K562 (cell line): Measurements from ENCODE around the gene POLD1. TPM values are rescaled to one million over a fixed set of nuclear protein-coding genes. Genes with fewer than 3 reads are reported as not detected.

Experiments
- ATAC-seq: fragments of 200-7000 bp; cut with Tn5 transposase; 3 replicates; pipeline ENCODE4 v1.9.1; 2020; ENCODE audit warnings: moderate library complexity
- BruUV-seq: library from RNA; stranded (reverse); fragments of 400-500 nt; replicated peaks from 2 replicates; lab custom pipeline; 2021; lab: Mats Ljungman, UMichigan
- CTCF ChIA-PET: fragments of 300-600 bp; formaldehyde crosslinking; extraction: SDS; loops from one replicate; lab custom pipeline; 2021; ENCODE audit warnings: low intra/inter-chr PET ratio; lab: Yijun Ruan, JAX
- POLR2A ChIA-PET: fragments of 300-600, 350-650 bp; sonication (Branson Sonifier 250); formaldehyde crosslinking; extraction: SDS; loops from one replicate; lab custom pipeline; 2021; ENCODE audit warnings: antibody characterized with exemption, inconsistent platforms; lab: Yijun Ruan, JAX
- DNase-seq, 4 experiments: peaks; one replicate each; pipeline versions ENCODE4 v3.0.0 to v3.0.0-alpha.2; 2011 to 2018; ENCODE audit warnings: low spot score in 3 of 4, mixed read lengths in 3 of 4; ENCODE audit errors: extremely low read depth in 1 of 4
- FAIRE-seq: peaks from 2 replicates; lab custom pipeline; 2011; peaks lifted over from hg19 to GRCh38; lab: Jason Lieb, UNC
- H2AFZ ChIP-seq: 2 replicates; pipeline ENCODE4 v1.6.0; 2011; ENCODE audit warnings: low read depth, low read length, control low read depth, inconsistent platforms
- H3K27ac ChIP-seq: fragments of 200-600 bp; 3 replicates; pipeline ENCODE4 v1.8.0; 2011; ENCODE audit warnings: low read depth, mild to moderate bottlenecking, control low read depth, inconsistent platforms, low read length, moderate library complexity, mixed read lengths; ENCODE audit errors: extremely low read depth
- H3K27me3 ChIP-seq, 2 experiments: fragments of 300-600 bp in 1 of 2; 2 replicates in 1 of 2; 3 replicates in 1 of 2; pipeline versions ENCODE4 v1.6.0 to v1.8.0; 2011; ENCODE audit warnings: inconsistent platforms in 2 of 2, low read length in 2 of 2, mild to moderate bottlenecking in 1 of 2, mixed read lengths in 1 of 2, moderate library complexity in 1 of 2; ENCODE audit not compliant: control insufficient read depth in 2 of 2, insufficient read depth in 2 of 2
- H3K36me3 ChIP-seq: fragments of 300-600 bp; 3 replicates; pipeline ENCODE4 v1.8.0; 2011; ENCODE audit warnings: mild to moderate bottlenecking, low read length, inconsistent platforms; ENCODE audit not compliant: control insufficient read depth, insufficient read depth
- H3K4me1 ChIP-seq, 2 experiments: fragments of 200-600 bp in 1 of 2; replicated peaks in 1 of 2; 2 replicates in 1 of 2; 3 replicates in 1 of 2; pipeline versions ENCODE4 v1.5.1 to v1.8.0; 2011; ENCODE audit warnings: inconsistent platforms in 2 of 2, low read length in 2 of 2, mild to moderate bottlenecking in 1 of 2, mixed read lengths in 1 of 2, moderate library complexity in 1 of 2; ENCODE audit not compliant: control insufficient read depth in 2 of 2, insufficient read depth in 2 of 2
- H3K4me2 ChIP-seq: 2 replicates; pipeline ENCODE4 v1.6.1; 2011; ENCODE audit warnings: low read length, control low read depth, inconsistent platforms, mixed read lengths; ENCODE audit not compliant: insufficient read depth
- H3K4me3 ChIP-seq: fragments of 200-600 bp; sonication (generic), shearing (Covaris generic); 2 replicates; pipeline ENCODE4 v1.5.1; 2016; ENCODE audit warnings: control low read depth, inconsistent platforms
- H3K79me2 ChIP-seq: fragments of 200-600 bp; 3 replicates; pipeline ENCODE4 v1.8.0; 2011; ENCODE audit warnings: low read length, inconsistent platforms; ENCODE audit not compliant: control insufficient read depth, insufficient read depth
- H3K9ac ChIP-seq, 2 experiments: 2 replicates each; pipeline versions ENCODE4 v1.6.0 to v1.6.1; 2011; ENCODE audit warnings: low read depth in 2 of 2, low read length in 2 of 2, control low read depth in 1 of 2, inconsistent platforms in 1 of 2, mild to moderate bottlenecking in 1 of 2, mixed read lengths in 1 of 2; ENCODE audit not compliant: insufficient read depth in 1 of 2
- H3K9me1 ChIP-seq: one replicate; pipeline ENCODE4 v1.6.0; 2011; ENCODE audit warnings: inconsistent platforms, mild to moderate bottlenecking, low read length, moderate library complexity; ENCODE audit not compliant: control insufficient read depth, insufficient read depth
- H3K9me3 ChIP-seq: replicated peaks from 2 replicates; pipeline ENCODE4 v1.5.1; 2011; ENCODE audit warnings: low read depth, low read length, inconsistent platforms; ENCODE audit not compliant: control insufficient read depth, insufficient read depth
- H4K20me1 ChIP-seq: replicated peaks from 2 replicates; pipeline ENCODE4 v1.6.1; 2011; ENCODE audit warnings: low read length, inconsistent platforms, mixed read lengths; ENCODE audit not compliant: control insufficient read depth, insufficient read depth
- CEBPB ChIP-seq: fragments of 450-650 bp; IDR thresholded peaks from 2 replicates; pipeline ENCODE4 v1.6.1; 2016; ENCODE audit warnings: missing genetic modification characterization, missing compliant biosample characterization
- CREB1 ChIP-seq, 2 experiments: sonication (generic) in 1 of 2; formaldehyde crosslinking in 1 of 2; IDR thresholded peaks; 2 replicates each; pipeline versions ENCODE4 v1.6.1 to v1.8.0; 2012 to 2022; ENCODE audit warnings: inconsistent platforms in 1 of 2, mild to moderate bottlenecking in 1 of 2, missing genetic modification reagents in 1 of 2, moderate library complexity in 1 of 2
- CREBBP ChIP-seq: IDR thresholded peaks from one replicate; pipeline ENCODE4 v1.6.1; 2012; ENCODE audit warnings: low read depth, mild to moderate bottlenecking, control low read depth, inconsistent platforms, low read length
- EWSR1 ChIP-seq: fragments of 450-650 bp; IDR thresholded peaks from 2 replicates; pipeline ENCODE4 v1.6.1; 2018; ENCODE audit warnings: borderline replicate concordance, mild to moderate bottlenecking, low read depth, moderate library complexity; ENCODE audit not compliant: partially characterized antibody
- HLTF ChIP-seq: fragments of 450-650 bp; IDR thresholded peaks from 2 replicates; pipeline ENCODE4 v1.6.1; 2016
- HOXB6 ChIP-seq: fragments of 250-450 bp; sonication (Bioruptor Pico); IDR thresholded peaks from 2 replicates; pipeline ENCODE4 v1.5.1; 2022; ENCODE audit warnings: mild to moderate bottlenecking, borderline replicate concordance
- RBM14 ChIP-seq: fragments of 200-400 bp; formaldehyde crosslinking; IDR thresholded peaks from 2 replicates; pipeline ENCODE4 v1.6.1; 2018; ENCODE audit warnings: low read depth, mild to moderate bottlenecking, low read length, moderate library complexity, borderline replicate concordance; ENCODE audit not compliant: insufficient read depth
- whole genome bisulfite sequencing: fragments of 100-300 bp; shearing (Covaris generic); methylation state at CpG from one replicate; pipeline ENCODE4 v1.1.6; 2016; ENCODE audit warnings: low coverage, mixed read lengths; ENCODE audit not compliant: insufficient coverage; ENCODE audit errors: missing lambda C conversion rate; 5-methylcytosine and 5-hydroxymethylcytosine counted together
- in situ Hi-C: fragments of 300-500 bp; cut with MboI; formaldehyde crosslinking; loops from 4 replicates; pipeline ENCODE4 v1.15.0; 2018; ENCODE audit warnings: inconsistent platforms, mixed read lengths
- intact Hi-C: fragments of 100-400 bp; cut with micrococcal nuclease; formaldehyde crosslinking; loops from 2 replicates; pipeline ENCODE4 v1.14.2; 2022
- polyA plus RNA-seq, 8 experiments: library from polyadenylated mRNA; depleted of rRNA in 4 of 8; stranded (reverse) in 5 of 8; unstranded in 3 of 8; fragments of >200 nt; fragmentation: Nextera tagmentation in 2 of 8; fragmentation: Illumina TruSeq in 1 of 8; extraction: Ambion mirVana in 2 of 8; extraction: Trizol in 1 of 8; gene quantifications; 2 replicates each; pipeline versions ENCODE4 v1.2.1 to v1.2.3, GENCODE V29; 2011 to 2014; ENCODE audit warnings: inconsistent platforms in 1 of 8, missing spikeins in 1 of 8
- total RNA-seq, 7 experiments: library from RNA; depleted of rRNA in 6 of 7; stranded (reverse); fragments of >200 nt in 6 of 7; fragmentation: Illumina TruSeq in 2 of 7; extraction: Trizol in 2 of 7; gene quantifications; 2 replicates each; pipeline versions ENCODE4 v1.2.1 to v1.2.3, GENCODE V29; 2011 to 2021; ENCODE audit warnings: low replicate concordance in 1 of 7
- TF ChIP-seq, protein P1 (sequence below): fragments of 450-650 bp; formaldehyde crosslinking; IDR thresholded peaks from 2 replicates; pipeline ENCODE4 v1.4.0; 2020; ENCODE audit warnings: mild to moderate bottlenecking
- TF ChIP-seq, protein P2 (sequence below): IDR thresholded peaks from 2 replicates; pipeline ENCODE4 v1.6.1; 2014; ENCODE audit warnings: antibody characterized with exemption

Gene POLD1
- total and polyA plus RNA-seq, 9 of the 15 experiments (the other 6 are each of a cell fraction or from before 2014, with no cell fraction given), result 1.3 to 312 (median 47.8) TPM

GRCh38 chr19:50430888-50431342, 46.8 kb downstream of the POLD1 start:
- peaks cover 12 to 52% of the 10 kb centered on the region in 2 experiments; a peak in 4 of 5 replicates for H3K4me1 ChIP-seq
- H3K9me3 ChIP-seq, result no peaks in the 10 kb centered on the region
- peak overlapping the region; percentile 85 for H3K4me2 ChIP-seq
- DNase-seq, result peak in 1 of 4 experiments; percentile 19
- H2AFZ ChIP-seq, result peak overlapping the region; percentile 93
- 59% methylated on average over 11 of the region's 13 CpGs for WGBS
- no peaks in the 10 kb centered on the region for H3K9me1 ChIP-seq
- H3K79me2 ChIP-seq, result no peaks in the 10 kb centered on the region
- no peaks in the 10 kb centered on the region for H4K20me1 ChIP-seq
- H3K36me3 ChIP-seq, result no peaks in the 10 kb centered on the region
- intact Hi-C loops, result no loop called here
- H3K4me3 ChIP-seq, result 0 out of 2 replicates have a peak overlapping the region, but pooled peaks have one; percentile 53
- H3K27me3 ChIP-seq, result no peaks in the 10 kb centered on the region
- CTCF ChIA-PET, result no interaction called here
- H3K27ac ChIP-seq, result no peak overlapping the region; the same call in 2 of the 3 replicates
- FAIRE-seq, result no peak
- no TSS peak for BruUV-seq
- H3K9ac ChIP-seq, result peak overlapping the region; percentile 45 to 88; a peak in 3 of 4 replicates
- POLR2A ChIA-PET, result interaction anchor here (0.6 to 1.1 kb wide), 3 partner anchors 13 to 124 kb away, joined by 3 read pairs; no protein-coding TSS in a partner anchor
- TF ChIP-seq EWSR1 (no peak), CEBPB (tag) (no peak), CREB1 (IDR thresholded peaks at IDR 0.05) (no peak), CREB1 (CRISPR knock-in tag; IDR thresholded peaks at IDR 0.05) (no peak), HOXB6 (CRISPR knock-in tag) (no peak), HLTF (no peak), CREBBP (no peak), RBM14 (no peak)
- TF ChIP-seq, protein P1, sequence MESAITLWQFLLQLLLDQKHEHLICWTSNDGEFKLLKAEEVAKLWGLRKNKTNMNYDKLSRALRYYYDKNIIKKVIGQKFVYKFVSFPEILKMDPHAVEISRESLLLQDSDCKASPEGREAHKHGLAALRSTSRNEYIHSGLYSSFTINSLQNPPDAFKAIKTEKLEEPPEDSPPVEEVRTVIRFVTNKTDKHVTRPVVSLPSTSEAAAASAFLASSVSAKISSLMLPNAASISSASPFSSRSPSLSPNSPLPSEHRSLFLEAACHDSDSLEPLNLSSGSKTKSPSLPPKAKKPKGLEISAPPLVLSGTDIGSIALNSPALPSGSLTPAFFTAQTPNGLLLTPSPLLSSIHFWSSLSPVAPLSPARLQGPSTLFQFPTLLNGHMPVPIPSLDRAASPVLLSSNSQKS, result no peak
- TF ChIP-seq, protein P2, sequence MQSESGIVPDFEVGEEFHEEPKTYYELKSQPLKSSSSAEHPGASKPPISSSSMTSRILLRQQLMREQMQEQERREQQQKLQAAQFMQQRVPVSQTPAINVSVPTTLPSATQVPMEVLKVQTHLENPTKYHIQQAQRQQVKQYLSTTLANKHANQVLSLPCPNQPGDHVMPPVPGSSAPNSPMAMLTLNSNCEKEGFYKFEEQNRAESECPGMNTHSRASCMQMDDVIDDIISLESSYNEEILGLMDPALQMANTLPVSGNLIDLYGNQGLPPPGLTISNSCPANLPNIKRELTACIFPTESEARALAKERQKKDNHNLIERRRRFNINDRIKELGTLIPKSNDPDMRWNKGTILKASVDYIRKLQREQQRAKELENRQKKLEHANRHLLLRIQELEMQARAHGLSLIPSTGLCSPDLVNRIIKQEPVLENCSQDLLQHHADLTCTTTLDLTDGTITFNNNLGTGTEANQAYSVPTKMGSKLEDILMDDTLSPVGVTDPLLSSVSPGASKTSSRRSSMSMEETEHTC, result no peak
- ATAC-seq, result no peak
- in situ Hi-C loops, result no loop called here
